WTC11 (cell line): ENCODE data around the gene GPR27. TPM values are rescaled to one million over a fixed set of nuclear protein-coding genes. Genes with fewer than 3 reads are reported as not detected.

ENCODE experiments used
- ATAC-seq: fragments of 200-7000 bp; cut with Tn5 transposase; 2 replicates; pipeline ENCODE4 v1.10.0; 2021; ENCODE audit warnings: mild to moderate bottlenecking, moderate library complexity
- CTCF ChIA-PET: fragments of 300-600 bp; sonication (Branson Sonifier 250); formaldehyde crosslinking; loops from one replicate; lab custom pipeline; 2021; ENCODE audit warnings: antibody characterized with exemption; lab: Charles Lee
- POLR2A ChIA-PET: fragments of 350-600 bp; sonication (Branson Sonifier 250); formaldehyde crosslinking; loops from one replicate; lab custom pipeline; 2021; ENCODE audit warnings: antibody characterized with exemption; lab: Charles Lee
- DNase-seq: peaks from one replicate; pipeline ENCODE4 v3.0.0; 2021; ENCODE audit warnings: low spot score
- H3K27ac Mint-ChIP-seq: 2 replicates; pipeline ENCODE4 v1.8.0; 2021; ENCODE audit warnings: mixed read lengths
- H3K27me3 Mint-ChIP-seq: 2 replicates; pipeline ENCODE4 v1.8.0; 2021; ENCODE audit warnings: low read depth, mild to moderate bottlenecking, moderate library complexity, mixed read lengths
- H3K36me3 Mint-ChIP-seq: 2 replicates; pipeline ENCODE4 v1.8.0; 2021; ENCODE audit warnings: mixed read lengths
- H3K4me1 Mint-ChIP-seq: 2 replicates; pipeline ENCODE4 v1.8.0; 2022; ENCODE audit warnings: mixed read lengths
- H3K4me3 Mint-ChIP-seq: 2 replicates; pipeline ENCODE4 v1.8.0; 2021; ENCODE audit warnings: mild to moderate bottlenecking, moderate library complexity, mixed read lengths
- H3K9me3 Mint-ChIP-seq: 2 replicates; pipeline ENCODE4 v1.8.0; 2021; ENCODE audit warnings: mixed read lengths
- AR ChIP-seq: fragments of 250-450 bp; sonication (Bioruptor Pico); IDR thresholded peaks from 2 replicates; pipeline ENCODE4 v1.9.0; 2021; ENCODE audit warnings: mild to moderate bottlenecking
- CBFB ChIP-seq: sonication (generic); formaldehyde crosslinking; IDR thresholded peaks from 2 replicates; pipeline ENCODE4 v1.8.1; 2022; ENCODE audit warnings: mild to moderate bottlenecking, low read depth, missing genetic modification reagents
- FOXJ3 ChIP-seq: sonication (generic); formaldehyde crosslinking; IDR thresholded peaks from 2 replicates; pipeline ENCODE4 v1.9.0; 2021; ENCODE audit warnings: missing genetic modification reagents, mild to moderate bottlenecking, borderline replicate concordance
- FOXP4 ChIP-seq: sonication (generic); formaldehyde crosslinking; IDR thresholded peaks from 2 replicates; pipeline ENCODE4 v1.8.0; 2022; ENCODE audit warnings: mild to moderate bottlenecking, missing genetic modification reagents
- MXD4 ChIP-seq: fragments of 250-450 bp; sonication (Bioruptor Pico); IDR thresholded peaks from 2 replicates; pipeline ENCODE4 v1.8.0; 2021; ENCODE audit warnings: mild to moderate bottlenecking, moderate library complexity, borderline replicate concordance
- NR3C1 ChIP-seq: sonication (generic); formaldehyde crosslinking; conservative IDR thresholded peaks from 2 replicates; pipeline ENCODE4 v1.8.1; 2023; ENCODE audit warnings: low read depth, mild to moderate bottlenecking, missing genetic modification reagents
- TEAD4 ChIP-seq: sonication (generic); formaldehyde crosslinking; IDR thresholded peaks from 2 replicates; pipeline ENCODE4 v1.8.0; 2022; ENCODE audit warnings: mild to moderate bottlenecking, missing genetic modification reagents
- TP53 ChIP-seq: sonication (generic); formaldehyde crosslinking; IDR thresholded peaks from 2 replicates; pipeline ENCODE4 v1.8.1; 2023; ENCODE audit warnings: mild to moderate bottlenecking, missing genetic modification reagents
- ZNF416 ChIP-seq: fragments of 250-450 bp; sonication (Bioruptor Pico); IDR thresholded peaks from 2 replicates; pipeline ENCODE4 v1.9.0; 2021; ENCODE audit warnings: mild to moderate bottlenecking, inconsistent platforms
- ZNF671 ChIP-seq: fragments of 250-450 bp; sonication (Bioruptor Pico); IDR thresholded peaks from 2 replicates; pipeline ENCODE4 v1.8.0; 2021; ENCODE audit warnings: mild to moderate bottlenecking
- ZSCAN18 ChIP-seq: fragments of 250-450 bp; sonication (Bioruptor Pico); IDR thresholded peaks from 2 replicates; pipeline ENCODE4 v2.1.2; 2022; ENCODE audit warnings: mild to moderate bottlenecking, moderate library complexity
- total RNA-seq: library from RNA; stranded (reverse); gene quantifications from 3 replicates; pipeline ENCODE4 v1.2.3, GENCODE V29; 2021
- TF ChIP-seq, protein P1 (sequence below): fragments of 200-600 bp; IDR thresholded peaks from 2 replicates; pipeline ENCODE4 v1.8.0; 2022; ENCODE audit warnings: antibody characterized with exemption
- TF ChIP-seq, protein P2 (sequence below): sonication (generic); formaldehyde crosslinking; IDR thresholded peaks from 2 replicates; pipeline ENCODE4 v1.8.1; 2023; ENCODE audit warnings: mild to moderate bottlenecking, missing genetic modification reagents
- TF ChIP-seq, protein P3 (sequence below): sonication (generic); formaldehyde crosslinking; IDR thresholded peaks from 2 replicates; pipeline ENCODE4 v1.8.0; 2022; ENCODE audit warnings: mild to moderate bottlenecking, missing genetic modification reagents
- TF ChIP-seq, protein P4 (sequence below): sonication (generic); formaldehyde crosslinking; IDR thresholded peaks from 2 replicates; pipeline ENCODE4 v1.8.0; 2023; ENCODE audit warnings: missing genetic modification reagents, mild to moderate bottlenecking, borderline replicate concordance
- TF ChIP-seq, protein P5 (sequence below): fragments of 250-450 bp; sonication (Bioruptor Pico); IDR thresholded peaks from 2 replicates; pipeline ENCODE4 v1.9.0; 2021; ENCODE audit warnings: mild to moderate bottlenecking, borderline replicate concordance

Gene GPR27
- total RNA-seq, 1 experiment from 2014 or later: 16.4 TPM

DNA sequence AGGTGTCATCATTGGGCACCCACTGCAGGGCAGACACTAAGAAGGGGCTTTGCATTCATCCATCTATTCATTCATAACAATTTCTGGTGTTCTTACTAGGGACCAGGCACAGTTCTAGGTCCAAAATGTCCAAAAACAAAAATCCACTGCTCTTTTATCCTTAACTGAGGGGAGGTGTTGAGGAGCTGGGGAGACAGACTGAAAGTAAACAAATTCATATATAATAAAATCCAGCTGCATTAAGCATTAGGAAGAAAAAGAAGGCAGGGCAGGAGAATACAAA, 29.5 kb upstream of the GPR27 start (continued):
- TF ChIP-seq FOXP4 (CRISPR knock-in tag) (no peak), ZNF416 (CRISPR knock-in tag) (no peak), NR3C1 (no peak), AR (CRISPR knock-in tag) (no peak)

DNA sequence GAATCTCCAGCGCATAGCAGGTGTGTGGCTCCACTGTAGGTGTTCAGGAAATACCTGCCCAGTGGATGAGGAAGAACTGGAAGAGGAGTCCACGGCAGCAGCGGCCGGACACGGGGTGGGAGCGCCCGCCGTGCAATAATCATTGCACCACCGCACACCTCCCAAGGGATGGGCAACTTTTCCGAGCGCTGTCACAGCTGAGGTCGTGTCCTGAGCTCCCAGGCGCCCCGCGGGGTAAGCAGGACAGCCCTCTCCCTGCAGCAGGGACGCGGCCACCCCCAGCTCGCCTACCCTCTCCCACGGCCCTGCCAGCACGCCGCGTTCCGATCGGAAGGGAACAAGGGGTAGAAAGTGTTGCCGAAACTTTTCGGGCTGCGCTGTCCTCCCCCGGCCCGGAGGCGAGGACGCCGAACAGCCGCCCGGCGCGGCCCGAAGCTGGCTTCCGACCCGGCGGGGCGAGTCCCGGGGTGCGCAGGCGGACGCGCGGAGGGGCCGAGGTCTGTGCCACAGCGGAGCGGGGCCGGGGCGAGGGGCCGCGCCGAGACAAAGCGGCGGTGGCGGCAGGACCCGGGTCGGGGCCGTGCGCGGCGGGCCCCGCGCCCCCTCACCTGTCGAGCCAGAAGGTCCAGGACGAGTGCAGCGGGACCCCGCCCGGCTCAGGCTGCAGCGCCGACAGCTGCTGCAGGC, 28.9 kb upstream of the GPR27 start:
- H3K36me3 Mint-ChIP-seq: no peaks in the 10 kb centered on the region
- H3K4me3 Mint-ChIP-seq: peak overlapping the region; percentile 78
- H3K4me1 Mint-ChIP-seq: peaks cover 32% of the 10 kb centered on the region
- CTCF ChIA-PET: no interaction called here
- POLR2A ChIA-PET: no interaction called here
- no peak overlapping the region for H3K27ac Mint-ChIP-seq
- ATAC-seq: peak; percentile 20
- H3K9me3 Mint-ChIP-seq: no peaks in the 10 kb centered on the region
- H3K27me3 Mint-ChIP-seq: peaks cover 35% of the 10 kb centered on the region
- peak; percentile 44 for DNase-seq
- TF ChIP-seq, protein P1, sequence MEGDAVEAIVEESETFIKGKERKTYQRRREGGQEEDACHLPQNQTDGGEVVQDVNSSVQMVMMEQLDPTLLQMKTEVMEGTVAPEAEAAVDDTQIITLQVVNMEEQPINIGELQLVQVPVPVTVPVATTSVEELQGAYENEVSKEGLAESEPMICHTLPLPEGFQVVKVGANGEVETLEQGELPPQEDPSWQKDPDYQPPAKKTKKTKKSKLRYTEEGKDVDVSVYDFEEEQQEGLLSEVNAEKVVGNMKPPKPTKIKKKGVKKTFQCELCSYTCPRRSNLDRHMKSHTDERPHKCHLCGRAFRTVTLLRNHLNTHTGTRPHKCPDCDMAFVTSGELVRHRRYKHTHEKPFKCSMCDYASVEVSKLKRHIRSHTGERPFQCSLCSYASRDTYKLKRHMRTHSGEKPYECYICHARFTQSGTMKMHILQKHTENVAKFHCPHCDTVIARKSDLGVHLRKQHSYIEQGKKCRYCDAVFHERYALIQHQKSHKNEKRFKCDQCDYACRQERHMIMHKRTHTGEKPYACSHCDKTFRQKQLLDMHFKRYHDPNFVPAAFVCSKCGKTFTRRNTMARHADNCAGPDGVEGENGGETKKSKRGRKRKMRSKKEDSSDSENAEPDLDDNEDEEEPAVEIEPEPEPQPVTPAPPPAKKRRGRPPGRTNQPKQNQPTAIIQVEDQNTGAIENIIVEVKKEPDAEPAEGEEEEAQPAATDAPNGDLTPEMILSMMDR: no peak
- TF ChIP-seq TEAD4 (CRISPR knock-in tag) (no peak), CBFB (0 out of 2 replicates have a peak, but pooled peaks have one; percentile 40), ZNF671 (no peak), ZSCAN18 (CRISPR knock-in tag) (no peak), FOXJ3 (CRISPR knock-in tag) (no peak), NR3C1 (no peak), MXD4 (CRISPR knock-in tag) (no peak), TP53 (no peak)
- TF ChIP-seq, protein P2, sequence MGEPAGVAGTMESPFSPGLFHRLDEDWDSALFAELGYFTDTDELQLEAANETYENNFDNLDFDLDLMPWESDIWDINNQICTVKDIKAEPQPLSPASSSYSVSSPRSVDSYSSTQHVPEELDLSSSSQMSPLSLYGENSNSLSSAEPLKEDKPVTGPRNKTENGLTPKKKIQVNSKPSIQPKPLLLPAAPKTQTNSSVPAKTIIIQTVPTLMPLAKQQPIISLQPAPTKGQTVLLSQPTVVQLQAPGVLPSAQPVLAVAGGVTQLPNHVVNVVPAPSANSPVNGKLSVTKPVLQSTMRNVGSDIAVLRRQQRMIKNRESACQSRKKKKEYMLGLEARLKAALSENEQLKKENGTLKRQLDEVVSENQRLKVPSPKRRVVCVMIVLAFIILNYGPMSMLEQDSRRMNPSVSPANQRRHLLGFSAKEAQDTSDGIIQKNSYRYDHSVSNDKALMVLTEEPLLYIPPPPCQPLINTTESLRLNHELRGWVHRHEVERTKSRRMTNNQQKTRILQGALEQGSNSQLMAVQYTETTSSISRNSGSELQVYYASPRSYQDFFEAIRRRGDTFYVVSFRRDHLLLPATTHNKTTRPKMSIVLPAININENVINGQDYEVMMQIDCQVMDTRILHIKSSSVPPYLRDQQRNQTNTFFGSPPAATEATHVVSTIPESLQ (CRISPR knock-in tag): no peak
- TF ChIP-seq, protein P3, sequence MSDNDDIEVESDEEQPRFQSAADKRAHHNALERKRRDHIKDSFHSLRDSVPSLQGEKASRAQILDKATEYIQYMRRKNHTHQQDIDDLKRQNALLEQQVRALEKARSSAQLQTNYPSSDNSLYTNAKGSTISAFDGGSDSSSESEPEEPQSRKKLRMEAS (CRISPR knock-in tag): no peak
- TF ChIP-seq, protein P4, sequence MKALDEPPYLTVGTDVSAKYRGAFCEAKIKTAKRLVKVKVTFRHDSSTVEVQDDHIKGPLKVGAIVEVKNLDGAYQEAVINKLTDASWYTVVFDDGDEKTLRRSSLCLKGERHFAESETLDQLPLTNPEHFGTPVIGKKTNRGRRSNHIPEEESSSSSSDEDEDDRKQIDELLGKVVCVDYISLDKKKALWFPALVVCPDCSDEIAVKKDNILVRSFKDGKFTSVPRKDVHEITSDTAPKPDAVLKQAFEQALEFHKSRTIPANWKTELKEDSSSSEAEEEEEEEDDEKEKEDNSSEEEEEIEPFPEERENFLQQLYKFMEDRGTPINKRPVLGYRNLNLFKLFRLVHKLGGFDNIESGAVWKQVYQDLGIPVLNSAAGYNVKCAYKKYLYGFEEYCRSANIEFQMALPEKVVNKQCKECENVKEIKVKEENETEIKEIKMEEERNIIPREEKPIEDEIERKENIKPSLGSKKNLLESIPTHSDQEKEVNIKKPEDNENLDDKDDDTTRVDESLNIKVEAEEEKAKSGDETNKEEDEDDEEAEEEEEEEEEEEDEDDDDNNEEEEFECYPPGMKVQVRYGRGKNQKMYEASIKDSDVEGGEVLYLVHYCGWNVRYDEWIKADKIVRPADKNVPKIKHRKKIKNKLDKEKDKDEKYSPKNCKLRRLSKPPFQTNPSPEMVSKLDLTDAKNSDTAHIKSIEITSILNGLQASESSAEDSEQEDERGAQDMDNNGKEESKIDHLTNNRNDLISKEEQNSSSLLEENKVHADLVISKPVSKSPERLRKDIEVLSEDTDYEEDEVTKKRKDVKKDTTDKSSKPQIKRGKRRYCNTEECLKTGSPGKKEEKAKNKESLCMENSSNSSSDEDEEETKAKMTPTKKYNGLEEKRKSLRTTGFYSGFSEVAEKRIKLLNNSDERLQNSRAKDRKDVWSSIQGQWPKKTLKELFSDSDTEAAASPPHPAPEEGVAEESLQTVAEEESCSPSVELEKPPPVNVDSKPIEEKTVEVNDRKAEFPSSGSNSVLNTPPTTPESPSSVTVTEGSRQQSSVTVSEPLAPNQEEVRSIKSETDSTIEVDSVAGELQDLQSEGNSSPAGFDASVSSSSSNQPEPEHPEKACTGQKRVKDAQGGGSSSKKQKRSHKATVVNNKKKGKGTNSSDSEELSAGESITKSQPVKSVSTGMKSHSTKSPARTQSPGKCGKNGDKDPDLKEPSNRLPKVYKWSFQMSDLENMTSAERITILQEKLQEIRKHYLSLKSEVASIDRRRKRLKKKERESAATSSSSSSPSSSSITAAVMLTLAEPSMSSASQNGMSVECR (CRISPR knock-in tag): no peak; the same call in 1 of the 2 replicates
- TF ChIP-seq, protein P5, sequence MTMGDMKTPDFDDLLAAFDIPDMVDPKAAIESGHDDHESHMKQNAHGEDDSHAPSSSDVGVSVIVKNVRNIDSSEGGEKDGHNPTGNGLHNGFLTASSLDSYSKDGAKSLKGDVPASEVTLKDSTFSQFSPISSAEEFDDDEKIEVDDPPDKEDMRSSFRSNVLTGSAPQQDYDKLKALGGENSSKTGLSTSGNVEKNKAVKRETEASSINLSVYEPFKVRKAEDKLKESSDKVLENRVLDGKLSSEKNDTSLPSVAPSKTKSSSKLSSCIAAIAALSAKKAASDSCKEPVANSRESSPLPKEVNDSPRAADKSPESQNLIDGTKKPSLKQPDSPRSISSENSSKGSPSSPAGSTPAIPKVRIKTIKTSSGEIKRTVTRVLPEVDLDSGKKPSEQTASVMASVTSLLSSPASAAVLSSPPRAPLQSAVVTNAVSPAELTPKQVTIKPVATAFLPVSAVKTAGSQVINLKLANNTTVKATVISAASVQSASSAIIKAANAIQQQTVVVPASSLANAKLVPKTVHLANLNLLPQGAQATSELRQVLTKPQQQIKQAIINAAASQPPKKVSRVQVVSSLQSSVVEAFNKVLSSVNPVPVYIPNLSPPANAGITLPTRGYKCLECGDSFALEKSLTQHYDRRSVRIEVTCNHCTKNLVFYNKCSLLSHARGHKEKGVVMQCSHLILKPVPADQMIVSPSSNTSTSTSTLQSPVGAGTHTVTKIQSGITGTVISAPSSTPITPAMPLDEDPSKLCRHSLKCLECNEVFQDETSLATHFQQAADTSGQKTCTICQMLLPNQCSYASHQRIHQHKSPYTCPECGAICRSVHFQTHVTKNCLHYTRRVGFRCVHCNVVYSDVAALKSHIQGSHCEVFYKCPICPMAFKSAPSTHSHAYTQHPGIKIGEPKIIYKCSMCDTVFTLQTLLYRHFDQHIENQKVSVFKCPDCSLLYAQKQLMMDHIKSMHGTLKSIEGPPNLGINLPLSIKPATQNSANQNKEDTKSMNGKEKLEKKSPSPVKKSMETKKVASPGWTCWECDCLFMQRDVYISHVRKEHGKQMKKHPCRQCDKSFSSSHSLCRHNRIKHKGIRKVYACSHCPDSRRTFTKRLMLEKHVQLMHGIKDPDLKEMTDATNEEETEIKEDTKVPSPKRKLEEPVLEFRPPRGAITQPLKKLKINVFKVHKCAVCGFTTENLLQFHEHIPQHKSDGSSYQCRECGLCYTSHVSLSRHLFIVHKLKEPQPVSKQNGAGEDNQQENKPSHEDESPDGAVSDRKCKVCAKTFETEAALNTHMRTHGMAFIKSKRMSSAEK (CRISPR knock-in tag): no peak
